BLaER1 (cell line): Measurements from ENCODE around the gene MAST3.

Experiments
- H3K27ac ChIP-seq: shearing (Covaris generic); formaldehyde crosslinking; 2 replicates; pipeline ENCODE4 v1.8.1; 2022
- H3K27me3 ChIP-seq: shearing (Covaris generic); formaldehyde crosslinking; 2 replicates; pipeline ENCODE4 v1.8.1; 2022
- H3K36me3 ChIP-seq: shearing (Covaris generic); formaldehyde crosslinking; 2 replicates; pipeline ENCODE4 v1.8.1; 2022
- H3K4me1 ChIP-seq: shearing (Covaris generic); formaldehyde crosslinking; 2 replicates; pipeline ENCODE4 v1.8.1; 2022
- H3K4me2 ChIP-seq: shearing (Covaris generic); formaldehyde crosslinking; 2 replicates; pipeline ENCODE4 v1.8.1; 2022
- H3K4me3 ChIP-seq: shearing (Covaris generic); formaldehyde crosslinking; 2 replicates; pipeline ENCODE4 v1.8.1; 2022
- H3K9ac ChIP-seq: shearing (Covaris generic); formaldehyde crosslinking; 2 replicates; pipeline ENCODE4 v1.8.1; 2022
- H3K9me3 ChIP-seq: shearing (Covaris generic); formaldehyde crosslinking; 2 replicates; pipeline ENCODE4 v1.8.1; 2022
- H4K20me1 ChIP-seq: shearing (Covaris generic); formaldehyde crosslinking; 2 replicates; pipeline ENCODE4 v1.8.1; 2022
- Cebpa-rat ChIP-seq: shearing (Covaris generic); IDR thresholded peaks from 2 replicates; pipeline ENCODE4 v1.8.1; 2022

The MAST3 gene

GRCh38 chr19:18160971-18161635 is 63.5 kb downstream of the MAST3 start:
- peaks cover 38% of the 10 kb centered on the region for H3K4me1 ChIP-seq
- TF ChIP-seq Cebpa-rat: no peak
- H3K27ac ChIP-seq: peak overlapping the region; percentile 89
- H3K9ac ChIP-seq: peak overlapping the region; percentile 82
- peaks cover 11% of the 10 kb centered on the region; the same call in 1 of the 2 replicates for H4K20me1 ChIP-seq
- H3K4me3 ChIP-seq: peak overlapping the region; percentile 65
- no peaks in the 10 kb centered on the region for H3K9me3 ChIP-seq
- H3K36me3 ChIP-seq: peaks cover 51% of the 10 kb centered on the region
- no peaks in the 10 kb centered on the region for H3K27me3 ChIP-seq
- peak overlapping the region; percentile 84 for H3K4me2 ChIP-seq

DNA sequence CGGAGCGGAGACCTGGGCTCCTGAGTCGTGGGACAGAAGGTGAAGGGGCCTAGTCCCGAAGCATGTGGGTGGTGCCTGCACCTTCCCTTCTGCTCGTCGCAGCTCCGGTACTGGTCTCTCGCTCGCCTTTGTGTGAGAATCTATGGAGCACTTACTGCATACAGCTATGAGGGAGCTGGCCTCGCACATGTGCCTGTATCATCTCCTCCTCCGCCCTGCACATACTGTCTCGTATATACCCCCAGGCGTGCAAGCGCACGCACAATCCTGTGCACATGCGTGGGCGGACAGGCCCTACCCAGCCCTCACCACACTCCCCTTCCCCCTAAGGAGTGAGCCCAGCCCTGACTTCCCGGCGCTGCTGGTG is 64.0 kb downstream of the MAST3 start:
- H3K36me3 ChIP-seq: peaks cover 51% of the 10 kb centered on the region
- no peaks in the 10 kb centered on the region for H3K9me3 ChIP-seq
- H3K4me1 ChIP-seq: peaks cover 33% of the 10 kb centered on the region
- peak overlapping the region; percentile 53 for H3K4me2 ChIP-seq
- H3K9ac ChIP-seq: no peak overlapping the region
- no peak overlapping the region for H3K4me3 ChIP-seq
- H3K27ac ChIP-seq: no peak overlapping the region
- no peaks in the 10 kb centered on the region for H3K27me3 ChIP-seq
- peaks cover 7% of the 10 kb centered on the region; the same call in 1 of the 2 replicates for H4K20me1 ChIP-seq
- TF ChIP-seq Cebpa-rat: no peak

DNA sequence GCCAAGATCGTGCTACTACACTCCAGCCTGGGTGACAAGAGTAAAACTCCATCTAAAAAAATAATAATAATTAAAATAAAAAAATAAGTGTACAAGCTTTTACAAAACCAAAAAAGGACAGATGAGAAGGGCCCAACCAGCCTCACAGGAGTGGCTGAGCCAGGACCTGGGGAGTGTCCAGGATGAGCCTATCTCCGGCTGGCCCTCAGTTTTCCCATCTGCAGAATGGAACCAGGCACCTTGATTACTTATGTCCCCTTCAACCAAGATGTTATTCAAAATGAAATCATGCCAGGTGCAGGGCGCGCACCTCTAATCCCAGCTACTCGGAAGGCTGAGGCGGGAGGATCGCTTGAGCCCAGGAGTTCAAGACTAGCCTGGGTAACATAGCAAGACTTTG is 66.5 kb downstream of the MAST3 start:
- Histone ChIP-seq H3K27ac (no peak overlapping the region), H3K4me3 (no peak overlapping the region), H3K4me2 (no peak overlapping the region), H3K36me3 (peaks cover 67% of the 10 kb centered on the region), H4K20me1 (no peaks in the 10 kb centered on the region), H3K9ac (no peak overlapping the region), H3K9me3 (no peaks in the 10 kb centered on the region), H3K4me1 (peaks cover 28% of the 10 kb centered on the region), H3K27me3 (no peaks in the 10 kb centered on the region)
- TF ChIP-seq Cebpa-rat: no peak

GRCh38 chr19:18165794-18166544 is 68.4 kb downstream of the MAST3 start:
- TF ChIP-seq Cebpa-rat: no peak

DNA sequence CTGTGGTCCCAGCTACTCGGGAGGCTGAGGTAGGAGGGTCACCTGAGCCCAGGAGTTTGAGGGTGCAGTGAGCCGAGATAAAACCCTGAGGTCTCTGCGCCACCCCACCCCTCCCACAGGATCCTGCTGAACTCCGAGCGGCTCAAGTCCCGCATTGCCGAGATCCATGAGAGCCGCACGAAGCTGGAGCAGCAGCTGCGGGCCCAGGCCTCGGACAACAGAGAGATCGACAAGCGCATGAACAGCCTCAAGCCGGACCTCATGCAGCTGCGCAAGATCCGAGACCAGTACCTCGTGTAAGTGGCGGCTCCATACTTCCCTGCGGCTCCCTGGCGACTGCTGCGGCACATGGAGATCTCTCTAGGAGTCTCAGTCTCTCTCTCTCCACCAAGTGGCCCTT is 69.4 kb downstream of the MAST3 start:
- Histone ChIP-seq H3K27ac (no peak overlapping the region), H3K4me2 (no peak overlapping the region), H4K20me1 (no peaks in the 10 kb centered on the region), H3K27me3 (no peaks in the 10 kb centered on the region), H3K4me3 (no peak overlapping the region), H3K9me3 (no peaks in the 10 kb centered on the region), H3K36me3 (peaks cover 68% of the 10 kb centered on the region), H3K9ac (no peak overlapping the region), H3K4me1 (peaks cover 39% of the 10 kb centered on the region)
- no peak for TF ChIP-seq Cebpa-rat

More at GRCh38 chr19:18165794-18166544, 68.4 kb downstream of the MAST3 start:
- Histone ChIP-seq H3K9ac (no peak overlapping the region), H3K4me1 (peaks cover 34% of the 10 kb centered on the region), H3K4me2 (no peak overlapping the region), H3K9me3 (no peaks in the 10 kb centered on the region), H3K27ac (no peak overlapping the region), H3K27me3 (no peaks in the 10 kb centered on the region), H4K20me1 (no peaks in the 10 kb centered on the region), H3K36me3 (peaks cover 73% of the 10 kb centered on the region), H3K4me3 (no peak overlapping the region)

GRCh38 chr19:18167975-18168645 is 70.5 kb downstream of the MAST3 start:
- H3K4me2 ChIP-seq: no peak overlapping the region
- H3K9me3 ChIP-seq: no peaks in the 10 kb centered on the region
- no peak overlapping the region for H3K9ac ChIP-seq
- peaks cover 57% of the 10 kb centered on the region for H3K36me3 ChIP-seq
- no peak for TF ChIP-seq Cebpa-rat
- H3K4me1 ChIP-seq: peaks cover 50% of the 10 kb centered on the region
- no peak overlapping the region for H3K27ac ChIP-seq
- H4K20me1 ChIP-seq: no peaks in the 10 kb centered on the region
- no peaks in the 10 kb centered on the region for H3K27me3 ChIP-seq
- no peak overlapping the region for H3K4me3 ChIP-seq

- peak overlapping the region; percentile 78 for H3K27ac ChIP-seq
- H3K27me3 ChIP-seq: no peaks in the 10 kb centered on the region
- H3K9me3 ChIP-seq: no peaks in the 10 kb centered on the region
- no peaks in the 10 kb centered on the region for H4K20me1 ChIP-seq
- no peak for TF ChIP-seq Cebpa-rat
- H3K4me3 ChIP-seq: no peak overlapping the region
- H3K9ac ChIP-seq: 0 out of 2 replicates have a peak overlapping the region, but pooled peaks have one; percentile 61
- H3K4me1 ChIP-seq: peaks cover 57% of the 10 kb centered on the region
- peak overlapping the region; percentile 92 for H3K4me2 ChIP-seq
- peaks cover 50% of the 10 kb centered on the region for H3K36me3 ChIP-seq
Observed at GRCh38 chr19:18168673-18169381, 71.2 kb downstream of the MAST3 start.

DNA sequence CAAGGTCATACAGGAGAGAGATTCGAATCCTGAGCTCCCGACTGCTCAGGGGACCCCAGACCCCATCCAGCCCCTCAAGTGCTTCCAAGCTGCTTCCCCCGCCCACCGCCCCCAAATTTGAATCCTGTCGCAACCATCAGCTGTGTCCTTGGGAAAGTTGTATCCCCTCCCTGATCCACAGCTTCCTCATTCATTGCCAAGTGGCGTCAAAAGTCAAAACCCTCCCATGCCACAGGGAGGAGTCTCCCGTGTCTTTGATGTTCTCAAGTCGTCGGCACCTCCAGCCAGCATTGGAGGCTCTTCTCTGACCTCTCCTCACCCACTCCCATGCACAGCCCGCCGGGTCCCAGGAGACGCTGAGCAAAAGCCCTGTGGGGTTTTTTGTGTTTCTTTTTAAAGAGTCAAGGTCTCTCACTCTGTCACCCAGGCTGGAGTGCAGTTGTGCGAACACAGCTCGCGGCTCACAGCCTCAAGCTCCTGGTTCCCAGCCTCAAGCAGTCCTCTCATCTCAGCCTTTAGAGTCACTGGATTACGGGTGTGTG is 73.2 kb downstream of the MAST3 start:
- peaks cover 33% of the 10 kb centered on the region for H3K36me3 ChIP-seq
- H3K9ac ChIP-seq: peak overlapping the region; percentile 42; the same call in 1 of the 2 replicates
- peak overlapping the region; percentile 92 for H3K4me2 ChIP-seq

More for the DNA sequence above, 73.2 kb downstream of the MAST3 start:
- Histone ChIP-seq H3K4me1 (peaks cover 74% of the 10 kb centered on the region), H3K4me3 (no peak overlapping the region), H3K27ac (peak overlapping the region; percentile 78), H3K9me3 (no peaks in the 10 kb centered on the region), H4K20me1 (no peaks in the 10 kb centered on the region), H3K27me3 (no peaks in the 10 kb centered on the region)
- no peak for TF ChIP-seq Cebpa-rat
